A172 (cell line): ENCODE measurements around the gene MAEA. TPM values are rescaled to one million over a fixed set of nuclear protein-coding genes. Genes with fewer than 3 reads are reported as not detected.
A peak's percentile ranks its signal among the peaks of the same experiment; 100 is the strongest.

Experiments used
- DNase-seq: peaks from one replicate; pipeline ENCODE4 v3.0.0-alpha.2; 2015; ENCODE audit warnings: low spot score
- total RNA-seq: library from RNA; depleted of rRNA; stranded (reverse); fragments of >200 nt; shearing (Covaris generic); gene quantifications from 2 replicates; pipeline ENCODE4 v1.2.3, GENCODE V29; 2014; rRNA removed

MAEA gene
- total RNA-seq: 80.9 and 100 TPM in 2 replicates

DNA sequence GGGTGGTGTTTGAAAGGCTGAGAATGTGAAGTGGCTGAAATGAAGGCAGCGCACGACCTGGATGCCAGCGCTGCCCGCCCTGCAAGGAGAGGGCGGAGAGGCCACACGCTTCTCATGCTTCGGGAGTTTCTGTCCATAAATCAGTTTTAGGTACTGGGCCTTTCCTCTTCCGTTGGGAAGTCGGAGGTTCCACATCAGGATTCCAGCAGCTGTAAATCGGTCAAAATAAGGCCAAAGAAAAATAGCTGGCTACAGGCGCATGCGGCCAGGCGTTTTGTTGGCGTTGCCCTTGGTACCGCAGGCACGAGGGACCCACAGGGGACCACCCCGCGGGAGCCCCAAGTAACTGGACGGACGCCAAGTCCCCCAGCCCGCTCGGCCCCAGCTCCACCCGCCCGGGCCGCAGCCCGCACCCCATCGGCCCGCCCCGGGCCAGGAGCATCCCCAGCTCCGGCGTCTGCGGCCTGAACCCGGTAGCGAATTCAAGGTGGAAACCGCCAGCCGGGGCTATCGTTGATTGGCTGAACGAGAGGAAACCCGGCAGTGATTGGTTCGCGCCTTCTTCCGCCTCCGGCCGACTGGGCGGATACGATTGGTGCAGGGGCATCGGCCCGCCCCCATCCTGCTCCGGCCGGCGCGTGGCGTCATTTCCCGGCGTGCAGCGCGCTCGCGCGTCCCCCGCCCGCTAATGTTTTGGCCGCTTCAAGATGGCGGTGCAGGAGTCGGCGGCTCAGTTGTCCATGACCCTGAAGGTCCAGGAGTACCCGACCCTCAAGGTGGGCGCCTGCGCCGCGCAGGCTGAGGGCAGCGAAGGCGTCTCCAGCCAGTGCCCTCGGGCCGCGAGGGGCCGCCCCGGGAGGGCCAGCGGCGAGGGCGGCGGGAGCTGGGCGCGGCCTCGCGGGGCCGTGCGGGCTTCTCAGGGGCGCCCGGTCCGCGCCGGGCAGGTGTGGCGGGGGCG is at the start of gene MAEA:
Gene MAEA, plus strand, starts transcription at position 685 of the 958 bp plus-strand sequence. Its CDS starts 23 bp downstream, at position 708.
- peak; percentile 94 for DNase-seq

DNA sequence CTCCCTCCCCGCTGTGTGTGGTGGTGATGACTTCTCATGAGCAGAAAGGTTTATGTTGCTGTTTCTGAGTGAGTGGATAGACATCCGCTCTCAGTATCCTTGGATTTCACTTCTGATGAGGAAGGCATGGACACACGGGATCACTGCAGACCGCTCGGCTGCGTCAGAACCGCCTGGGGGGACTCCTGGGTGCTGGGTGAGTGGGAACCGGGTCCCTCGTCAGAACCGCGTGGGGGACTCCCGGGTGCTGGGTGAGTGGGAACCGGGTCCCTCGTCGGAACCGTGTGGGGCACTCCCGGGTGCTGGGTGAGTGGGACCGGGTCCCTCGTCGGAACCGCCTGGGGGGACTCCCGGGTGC is 49.8 kb upstream of the MAEA start:
- DNase-seq: no peak

DNA sequence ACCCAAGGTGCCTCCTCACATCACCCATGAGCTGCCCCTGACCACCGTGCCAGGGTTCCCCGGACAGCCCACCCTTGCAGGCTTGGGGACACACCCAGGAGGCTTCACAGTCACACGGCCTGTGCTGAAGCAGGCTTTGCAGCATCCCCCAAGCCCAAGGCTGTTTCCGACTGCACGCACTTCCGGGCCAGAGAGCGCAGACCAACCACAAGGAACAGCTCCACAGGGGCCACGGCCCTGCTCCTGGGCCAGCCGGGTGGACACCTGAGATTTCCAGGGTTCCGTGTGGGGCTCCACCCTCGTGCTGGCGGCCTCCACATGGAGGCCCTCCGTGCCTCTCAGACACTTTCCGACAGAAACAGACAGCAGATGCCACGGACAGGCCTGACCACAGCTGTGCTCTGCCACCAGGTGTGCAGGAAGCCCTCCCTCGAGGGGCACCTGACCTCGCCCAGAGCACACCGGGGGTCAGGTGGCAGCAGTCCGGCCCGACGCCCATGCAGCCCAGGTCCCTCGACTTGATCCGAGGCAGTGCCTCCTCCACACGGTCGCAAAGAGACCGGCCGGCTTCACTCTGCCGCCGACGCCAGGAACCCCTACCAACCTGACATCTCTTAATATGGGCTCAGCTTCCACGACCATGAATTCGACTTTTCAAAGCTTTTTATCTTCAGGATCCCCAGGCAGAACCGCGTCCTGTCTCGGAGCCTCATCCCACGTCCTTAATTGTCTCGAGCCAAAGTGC is 48.8 kb upstream of the MAEA start:
- no peak for DNase-seq

DNA sequence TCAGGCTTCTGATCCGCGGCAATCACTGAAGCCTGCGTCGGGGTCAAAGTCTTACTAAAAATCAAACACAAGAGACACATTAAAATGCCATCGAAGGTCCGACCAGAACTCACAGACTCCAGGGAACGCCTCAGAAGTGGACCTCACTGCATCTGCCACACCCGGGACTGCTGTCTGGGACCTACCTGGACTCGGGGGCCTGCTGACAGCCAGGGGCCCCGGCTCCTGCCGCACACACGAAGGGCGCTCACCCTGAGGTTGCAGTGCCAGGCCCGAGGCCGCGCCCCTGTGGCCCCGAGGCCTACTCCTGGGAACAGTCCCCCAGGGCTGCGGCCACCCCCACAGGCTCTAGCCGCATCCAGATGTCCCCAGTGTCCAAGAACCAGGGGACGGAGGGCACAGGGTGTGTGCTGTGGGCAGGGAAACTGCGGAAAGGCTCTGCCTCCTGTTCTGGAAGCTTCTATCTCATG is 48.2 kb upstream of the MAEA start:
- DNase-seq: no peak

DNA sequence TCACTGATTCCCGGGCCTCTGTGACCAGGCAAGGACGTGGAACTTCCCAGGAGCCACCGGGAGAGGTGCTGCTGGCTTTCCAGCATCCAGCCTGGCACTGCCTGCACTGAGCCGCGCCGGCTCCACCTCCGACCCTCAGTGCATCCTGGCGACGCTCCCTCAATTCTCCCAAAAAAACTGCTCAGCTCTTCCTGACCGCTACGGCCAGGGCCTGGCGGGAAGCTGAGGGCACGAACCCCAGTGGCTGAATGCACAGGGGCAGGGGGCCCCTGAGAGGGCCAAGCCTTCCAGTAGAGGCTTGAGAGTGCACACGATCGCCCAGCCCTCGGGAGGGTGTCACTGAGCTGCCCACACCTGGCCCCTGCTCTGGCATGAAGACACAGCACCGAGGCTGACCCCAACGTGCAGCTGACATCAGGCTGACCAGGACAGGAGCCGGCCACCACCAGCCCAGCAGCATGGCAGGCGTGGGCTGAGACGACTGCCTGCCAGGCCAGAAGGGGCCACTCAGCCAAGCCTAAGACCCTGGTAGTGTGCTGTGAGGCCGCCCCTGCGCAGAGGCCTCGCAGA is 47.7 kb upstream of the MAEA start:
- DNase-seq: no peak

DNA sequence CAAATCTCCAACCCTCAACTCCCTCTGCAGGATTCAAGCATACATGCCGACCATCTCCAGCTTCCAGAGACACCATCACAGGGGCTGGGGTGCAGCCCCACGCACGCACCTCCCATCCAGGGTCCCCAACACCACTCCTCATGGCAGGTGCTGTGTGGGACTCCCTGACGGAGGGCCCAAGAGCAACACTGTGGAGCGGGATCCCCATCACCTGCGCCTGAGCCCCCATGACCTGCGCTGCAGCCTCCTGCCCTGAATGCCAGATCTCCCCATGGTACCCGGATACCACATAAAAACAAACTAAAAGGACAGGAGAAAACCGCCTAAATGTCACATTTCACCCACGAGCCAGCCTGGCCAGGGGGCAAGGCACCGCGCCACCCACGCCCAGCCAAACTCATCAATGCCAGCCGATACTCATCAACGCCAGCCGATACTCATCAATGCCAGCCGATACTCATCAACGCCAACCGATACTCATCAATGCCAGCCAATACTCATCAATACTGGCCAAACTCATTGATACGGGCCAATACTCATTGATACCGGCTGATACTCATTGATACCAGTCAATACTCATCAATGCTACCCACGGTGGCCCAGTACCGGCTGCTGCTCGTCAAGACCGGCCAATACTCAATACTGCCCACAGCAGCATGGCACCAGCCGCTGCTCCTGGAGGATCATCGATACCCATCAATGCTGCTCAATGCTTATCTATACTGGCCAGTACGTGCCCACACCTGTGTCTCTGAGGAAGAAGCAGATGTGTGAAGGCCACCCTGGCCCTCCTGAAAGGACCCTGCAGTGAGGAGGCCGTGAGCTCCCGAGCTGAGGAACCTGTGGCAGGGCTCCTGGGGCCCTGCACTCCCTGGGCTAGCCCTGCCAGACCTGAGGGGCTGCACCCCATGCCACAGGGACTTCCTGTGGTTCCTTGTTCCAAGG is 46.9 kb upstream of the MAEA start:
- DNase-seq: no peak

DNA sequence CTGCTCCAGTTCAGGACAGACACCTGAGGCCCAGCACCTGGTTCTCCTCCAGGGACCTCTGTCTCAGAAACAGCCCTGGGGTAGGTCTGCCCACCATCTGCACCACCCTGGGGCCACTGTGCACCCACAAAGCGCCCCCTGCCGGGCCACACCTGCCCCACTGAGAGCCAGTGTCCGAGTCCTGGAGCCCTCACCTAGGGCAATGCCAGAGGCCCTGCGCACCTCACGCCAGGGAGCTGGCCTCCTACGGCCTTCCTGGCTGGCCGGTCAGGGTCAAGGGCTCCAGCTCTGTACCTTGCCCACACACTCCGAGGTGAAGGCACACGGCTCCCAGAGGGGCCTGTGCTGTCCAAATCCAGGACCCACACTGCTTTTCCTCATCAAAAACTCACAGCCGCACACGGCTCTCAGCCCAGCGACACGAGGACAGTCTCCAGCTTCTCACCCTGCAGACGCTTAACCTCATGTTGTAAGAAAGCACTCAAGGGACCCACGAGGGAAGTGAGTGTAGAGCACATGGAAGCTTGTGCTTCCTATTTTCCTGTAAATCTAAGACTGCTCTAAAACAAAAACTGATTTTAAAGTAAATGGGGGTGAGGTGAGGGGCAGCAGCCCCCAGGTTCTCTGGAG is 46.1 kb upstream of the MAEA start:
- no peak for DNase-seq

DNA sequence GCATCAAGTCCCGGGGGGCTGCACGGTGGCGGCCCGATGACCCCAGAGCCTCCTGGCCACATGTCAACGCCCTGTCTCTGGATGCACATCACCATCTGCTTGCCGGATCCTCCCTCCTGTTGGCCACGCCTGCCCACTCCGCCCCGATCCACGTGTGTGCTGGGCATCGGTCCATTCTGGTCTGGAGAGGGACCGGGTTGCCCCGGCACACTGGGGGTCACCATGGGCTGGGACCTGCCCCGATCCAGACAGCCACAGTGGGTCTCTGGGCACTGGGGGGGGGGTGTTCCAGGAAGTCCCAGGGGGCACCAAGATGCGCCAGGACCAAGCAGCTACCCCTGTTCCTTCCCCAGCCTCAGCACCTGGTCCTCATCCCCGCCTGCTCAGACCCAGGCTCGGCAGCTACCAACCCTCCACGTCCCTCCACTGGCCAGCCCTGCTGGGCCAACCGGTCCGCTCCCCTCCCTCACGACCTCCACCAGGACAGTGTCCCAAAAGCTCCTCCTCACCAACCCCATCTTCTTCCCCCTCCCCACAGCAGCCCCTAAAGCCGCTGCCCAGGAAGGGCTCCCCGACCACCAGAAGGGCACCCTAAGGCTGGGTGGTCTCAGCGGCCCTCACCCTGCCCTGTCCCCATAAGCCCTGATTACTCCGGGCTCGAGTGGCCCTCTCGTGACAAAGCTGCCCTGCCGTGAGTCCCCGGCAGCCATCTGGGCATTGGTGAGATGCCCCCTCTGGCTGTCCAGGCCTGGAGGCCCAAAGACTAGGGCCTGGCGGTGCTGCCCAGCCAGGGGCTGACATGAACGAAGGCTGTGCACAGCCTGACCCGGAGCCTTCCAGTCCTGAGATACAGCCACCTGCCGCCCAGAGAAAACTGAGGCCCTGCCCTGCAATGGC is 45.4 kb upstream of the MAEA start:
- no peak for DNase-seq

DNA sequence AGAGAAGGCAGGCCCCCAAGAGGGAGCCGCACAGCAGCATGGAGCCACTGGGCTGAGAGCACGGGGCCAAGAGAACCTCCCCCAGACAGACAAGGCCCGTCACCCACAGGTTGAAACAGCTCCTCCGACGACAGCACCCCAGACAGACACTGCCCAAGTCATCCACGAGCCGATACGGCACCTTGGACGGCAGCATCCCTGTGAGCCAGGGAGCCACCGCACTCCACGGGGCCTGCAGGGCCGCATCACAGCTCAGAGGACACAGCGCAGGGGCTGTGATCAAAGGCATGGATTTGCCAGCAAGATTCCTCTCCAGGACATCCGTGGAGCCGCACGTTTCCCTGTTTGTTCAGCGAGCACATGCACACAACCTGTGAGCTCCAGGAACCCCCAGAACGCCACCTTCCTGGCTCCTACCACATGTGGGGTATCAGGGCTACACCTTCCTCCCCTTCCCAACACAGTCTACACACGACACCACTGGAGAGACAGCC is 44.7 kb upstream of the MAEA start:
- DNase-seq: no peak

DNA sequence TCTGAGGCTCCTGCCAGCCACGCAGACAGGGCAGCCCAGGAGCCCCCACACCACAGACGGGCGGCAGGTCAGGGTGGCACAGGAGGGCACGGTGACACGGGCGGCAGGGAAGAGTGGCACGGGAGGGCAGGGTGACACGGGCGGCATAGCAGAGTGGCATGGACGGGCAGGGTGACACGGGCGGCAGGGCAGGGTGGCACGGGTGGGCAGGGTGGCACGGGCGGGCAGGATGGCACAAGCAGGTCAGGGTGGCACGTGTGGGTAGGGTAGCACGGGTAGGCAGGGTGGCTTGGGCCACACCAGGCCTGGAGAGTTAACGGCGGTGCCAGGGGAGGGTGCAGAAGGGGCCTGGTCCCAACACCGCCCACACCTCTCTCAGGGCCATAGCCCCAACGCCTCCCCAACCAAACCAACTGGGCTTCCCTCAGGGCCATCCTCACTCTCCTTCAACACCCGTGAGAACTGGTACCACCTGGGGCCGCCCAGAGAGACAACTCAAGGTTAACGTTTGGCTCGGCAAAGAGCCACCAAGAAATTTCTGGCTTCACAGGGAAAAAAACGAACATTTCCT is 44.1 kb upstream of the MAEA start:
- no peak for DNase-seq

DNA sequence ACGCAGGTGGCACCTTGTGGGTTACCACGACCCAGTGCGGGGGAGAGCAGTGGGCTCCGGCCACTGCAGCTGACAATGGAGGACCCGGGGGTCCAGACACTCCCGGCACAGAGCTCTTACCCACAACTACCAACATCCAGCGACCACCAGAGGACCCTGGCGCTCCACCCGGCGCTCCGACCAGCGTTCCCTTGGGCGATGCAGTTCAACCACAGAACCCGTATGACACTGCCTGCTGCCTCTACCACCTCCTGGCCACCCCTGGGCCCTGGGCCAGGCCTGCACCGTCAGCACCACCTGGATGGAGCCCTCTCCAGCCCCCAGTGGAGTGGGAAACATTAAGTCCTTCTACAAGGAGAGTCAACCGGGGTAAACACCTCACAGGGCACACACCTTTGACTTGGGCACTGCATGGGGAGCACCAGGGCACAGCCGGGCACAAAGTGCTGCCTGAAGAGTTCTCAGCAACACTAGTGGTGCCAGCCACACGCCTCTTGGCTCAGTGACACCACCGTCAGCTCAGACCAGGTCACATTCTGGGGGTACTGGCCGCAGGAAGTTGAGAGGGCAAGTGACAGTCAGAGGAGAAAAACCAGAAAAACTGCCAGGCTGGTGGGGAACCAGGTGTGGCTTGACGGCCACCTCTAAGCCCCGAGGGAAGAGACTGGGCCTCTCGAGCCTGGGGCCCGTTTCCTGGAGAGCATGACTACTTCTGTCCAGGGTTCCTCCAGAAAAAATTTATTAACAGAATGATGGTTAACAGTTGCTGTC is 43.4 kb upstream of the MAEA start:
- DNase-seq: no peak

DNA sequence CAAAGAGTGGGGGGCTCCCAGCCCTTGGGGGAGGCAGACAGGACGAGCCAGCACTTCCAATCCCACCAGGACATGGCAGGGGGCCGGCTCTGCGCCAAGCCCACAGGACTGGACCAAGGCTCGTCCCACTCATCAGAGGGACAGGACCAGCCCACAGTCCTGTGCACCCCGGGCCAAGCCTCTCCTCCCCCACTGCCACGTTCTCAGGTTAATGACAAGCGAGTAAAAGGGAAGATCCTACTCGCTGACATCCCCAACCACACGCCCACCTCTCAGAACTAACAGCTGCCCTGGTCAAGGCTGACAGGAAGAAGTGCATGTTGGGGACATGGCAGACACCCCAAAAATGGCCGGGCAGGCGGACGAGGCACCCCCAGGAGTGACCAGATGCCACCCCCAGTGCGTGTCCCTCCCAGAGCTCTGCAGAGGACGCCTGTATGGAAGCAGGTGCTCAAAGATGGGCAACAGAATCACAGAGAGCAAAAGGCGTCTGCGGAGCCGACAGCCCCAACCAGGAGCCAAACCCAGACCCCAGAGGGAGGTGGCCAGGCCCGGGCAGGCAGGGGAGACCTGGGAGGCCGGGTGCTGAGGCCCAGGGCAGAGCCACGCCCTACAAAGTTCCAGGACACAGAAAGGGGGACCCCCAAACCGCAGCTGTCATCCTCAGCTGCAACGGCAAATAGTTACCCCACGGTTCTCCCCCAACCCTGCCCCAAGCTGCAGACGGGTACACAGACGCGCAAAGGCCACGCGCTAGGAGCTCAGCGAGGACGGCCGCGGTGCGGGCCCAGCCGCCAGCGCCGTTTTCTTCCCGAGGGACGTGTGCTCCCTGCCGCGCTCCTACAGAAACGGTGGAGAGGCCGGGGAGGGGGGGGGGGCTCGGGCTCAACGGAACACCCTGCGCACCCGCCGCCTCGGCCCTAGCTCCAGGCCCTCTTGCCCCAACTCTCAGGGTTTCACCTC is 42.5 kb upstream of the MAEA start:
- DNase-seq: no peak

DNA sequence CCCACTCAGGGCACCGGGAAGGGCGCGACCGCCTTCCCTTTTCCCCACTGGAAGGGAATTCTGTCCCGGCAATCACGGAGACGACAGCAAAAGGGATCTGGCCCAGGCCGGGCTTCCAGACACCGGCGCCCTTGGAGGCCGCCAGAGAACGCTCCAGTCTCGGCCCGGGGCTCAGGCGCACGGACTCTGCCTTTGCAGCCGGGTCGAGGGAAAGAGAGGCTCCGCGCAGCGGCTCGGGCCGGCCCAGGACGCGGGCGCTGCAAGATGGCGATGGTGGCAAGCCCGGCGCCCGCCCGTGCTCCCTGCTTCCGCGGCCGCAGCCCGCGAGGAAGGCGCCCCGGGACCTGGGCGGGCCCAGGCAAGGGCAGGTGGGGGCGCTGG is 41.8 kb upstream of the MAEA start:
- no peak for DNase-seq

DNA sequence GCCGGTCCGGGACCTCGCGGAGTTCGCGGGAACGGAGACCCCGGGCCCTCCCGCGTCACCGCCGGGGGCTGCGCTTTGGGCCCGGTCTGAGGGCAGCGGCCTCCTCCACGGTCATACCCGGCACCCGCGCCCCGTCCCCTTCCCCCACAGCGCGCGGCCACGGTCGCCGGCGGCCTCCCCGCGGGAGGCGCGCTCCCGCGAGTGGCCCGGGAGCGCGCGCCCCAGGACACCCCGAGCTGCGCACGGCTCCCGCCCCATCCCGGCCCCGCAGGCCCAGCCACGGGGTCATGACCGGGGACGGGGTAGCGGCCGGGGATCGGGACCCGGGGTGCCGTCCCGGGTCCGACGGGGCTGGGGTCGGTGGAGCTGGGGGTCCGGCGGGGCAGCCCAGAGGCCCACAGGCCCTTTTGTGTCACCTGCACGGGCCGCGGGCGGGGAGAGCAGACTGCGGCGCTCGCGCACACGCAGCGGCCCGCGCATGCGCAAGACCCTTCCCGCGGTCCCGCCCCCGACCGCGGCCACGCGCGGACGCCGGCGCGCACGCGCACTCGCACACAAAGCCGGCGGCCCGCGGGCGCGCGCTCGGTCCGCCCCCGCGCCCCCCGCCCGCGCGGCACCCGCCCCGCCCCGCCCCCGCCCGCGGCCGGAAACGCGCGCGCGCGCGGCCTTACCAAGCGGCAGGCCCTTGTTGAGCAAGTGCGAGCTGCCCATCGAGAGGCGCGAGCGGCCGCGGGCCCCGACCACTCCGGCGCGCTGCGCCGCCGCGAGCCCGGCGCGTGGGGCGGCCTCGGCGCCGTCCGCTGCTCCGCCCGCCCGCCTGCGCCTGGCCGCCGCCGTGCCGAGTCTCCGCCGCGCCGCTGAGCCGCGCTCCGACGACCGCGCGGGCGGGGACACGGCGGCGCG is 41.2 kb upstream of the MAEA start, which contains the start of gene CTBP1:
Gene CTBP1, minus strand, starts transcription at position 886 of the 903 bp plus-strand sequence. CDS start 7,799 bp downstream, outside the sequence.
- peak; percentile 48 for DNase-seq

DNA sequence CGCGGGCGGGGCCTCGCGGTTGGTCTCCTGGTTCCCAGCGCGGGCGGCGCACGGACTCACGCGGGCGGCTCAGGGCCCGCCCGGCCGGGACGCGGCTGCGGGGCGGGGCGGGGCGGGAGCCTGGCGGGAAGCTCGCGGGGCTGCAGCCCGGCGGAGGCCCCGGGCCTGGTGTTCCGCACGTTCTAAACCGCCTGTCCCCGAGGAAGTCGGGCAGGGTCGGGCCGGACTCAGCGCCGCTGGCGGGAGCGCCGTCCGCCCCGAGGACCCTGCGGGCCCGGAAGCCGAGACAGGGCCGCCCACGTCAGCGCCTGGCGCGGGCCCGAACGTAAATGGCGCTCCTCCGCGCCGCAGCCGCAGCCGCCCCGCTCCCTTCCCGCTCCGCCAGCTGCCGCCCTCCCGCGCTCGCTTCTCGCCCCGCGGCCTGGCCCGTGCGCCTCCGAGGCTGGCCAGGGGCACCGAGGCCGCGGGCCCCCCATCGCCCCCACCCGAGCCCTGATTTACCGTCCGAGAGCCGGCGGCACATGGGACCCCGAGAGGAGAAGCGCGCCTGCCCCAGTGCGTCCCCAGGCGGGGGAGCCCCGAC is 40.5 kb upstream of the MAEA start:
- peak; percentile 35 for DNase-seq
